GM19455 (cell line): ENCODE data around the gene ETFA.
"Not testable (repeated sequence)": the region's sequence is repeated elsewhere in the genome, so short reads cannot be mapped to it uniquely, and the experiment has no call there.

ENCODE experiments used
- ATAC-seq: cut with Tn5 transposase; IDR thresholded peaks from one replicate; pipeline ENCODE4 v1.9.1; 2021; ENCODE audit not compliant: unreplicated experiment

Gene ETFA

DNA sequence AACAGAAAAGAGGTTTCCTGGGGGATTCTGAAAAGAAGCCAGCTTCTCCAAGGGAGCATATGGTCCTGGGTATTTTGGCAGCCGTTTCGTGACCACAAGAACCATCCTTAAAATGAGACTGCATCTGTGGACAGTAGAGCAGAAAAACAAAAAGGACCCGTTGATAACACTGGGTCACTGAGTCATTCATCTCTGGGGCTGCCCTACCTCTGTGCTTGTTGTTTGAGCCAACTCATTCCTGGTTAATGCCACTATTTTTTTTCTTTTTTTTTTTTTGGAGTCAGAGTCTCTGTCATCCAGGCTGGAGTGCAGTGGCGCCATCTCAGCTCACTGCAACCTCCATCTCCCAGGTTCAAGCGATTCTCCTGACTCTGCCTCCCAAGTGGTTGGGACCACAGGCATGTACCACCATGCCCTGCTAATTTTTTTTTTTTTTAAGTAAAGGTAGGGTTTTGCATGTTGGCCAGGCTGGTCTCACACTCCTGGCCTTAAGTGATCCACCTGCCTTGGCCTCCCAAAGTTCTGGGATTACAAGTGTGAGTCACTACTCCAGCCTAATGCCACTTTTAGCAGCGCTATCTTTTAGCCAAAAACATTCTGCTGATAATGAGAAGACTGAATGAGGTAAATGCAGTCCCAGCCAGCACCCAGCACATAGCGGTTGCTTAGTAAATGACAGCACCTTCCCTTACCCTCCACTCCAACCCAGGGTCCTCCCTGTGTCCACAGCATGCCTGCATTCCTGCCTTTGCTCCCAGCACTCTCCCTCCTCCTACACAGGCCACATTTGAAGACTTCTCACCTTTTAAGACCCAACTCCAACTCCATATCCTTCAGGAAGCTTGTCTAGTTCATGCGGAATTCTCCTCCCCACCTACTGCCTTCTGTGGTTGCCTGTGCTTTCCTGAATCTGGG is 16.2 kb upstream of the ETFA start:
- ATAC-seq = no peak

GRCh38 chr15:76325704-76326103 is 14.4 kb upstream of the ETFA start:
- ATAC-seq = no peak

- no peak for ATAC-seq
Observed at GRCh38 chr15:76324066-76324465, 12.8 kb upstream of the ETFA start.

GRCh38 chr15:76321602-76322001 is 10.3 kb upstream of the ETFA start:
- no peak for ATAC-seq

DNA sequence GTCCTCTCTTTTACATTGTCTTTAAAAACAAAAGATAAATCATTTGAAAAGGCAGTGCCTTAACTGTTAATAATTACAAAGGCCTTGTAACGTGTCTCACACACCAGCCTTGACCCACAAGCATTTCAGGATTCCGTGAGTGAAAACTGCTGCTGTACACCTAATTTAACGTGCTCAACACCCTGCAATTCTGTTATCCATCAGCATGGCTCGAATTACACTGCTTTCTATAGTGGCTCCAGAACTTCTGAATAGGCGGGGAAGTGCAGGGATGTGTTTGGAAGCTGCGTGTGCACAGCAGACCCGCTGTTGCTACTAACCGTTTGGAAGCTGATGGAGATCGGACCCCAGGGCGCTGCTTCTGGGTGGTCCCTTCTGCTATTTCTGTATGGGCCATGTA is 9.9 kb upstream of the ETFA start:
- no peak for ATAC-seq

- no peak for ATAC-seq
Observed at GRCh38 chr15:76320012-76320411, 8.7 kb upstream of the ETFA start.

- no peak for ATAC-seq
Observed at GRCh38 chr15:76313731-76314130, 2.5 kb upstream of the ETFA start.

- ATAC-seq = not testable (repeated sequence)
Observed at GRCh38 chr15:76313175-76313567, 1.9 kb upstream of the ETFA start.

DNA sequence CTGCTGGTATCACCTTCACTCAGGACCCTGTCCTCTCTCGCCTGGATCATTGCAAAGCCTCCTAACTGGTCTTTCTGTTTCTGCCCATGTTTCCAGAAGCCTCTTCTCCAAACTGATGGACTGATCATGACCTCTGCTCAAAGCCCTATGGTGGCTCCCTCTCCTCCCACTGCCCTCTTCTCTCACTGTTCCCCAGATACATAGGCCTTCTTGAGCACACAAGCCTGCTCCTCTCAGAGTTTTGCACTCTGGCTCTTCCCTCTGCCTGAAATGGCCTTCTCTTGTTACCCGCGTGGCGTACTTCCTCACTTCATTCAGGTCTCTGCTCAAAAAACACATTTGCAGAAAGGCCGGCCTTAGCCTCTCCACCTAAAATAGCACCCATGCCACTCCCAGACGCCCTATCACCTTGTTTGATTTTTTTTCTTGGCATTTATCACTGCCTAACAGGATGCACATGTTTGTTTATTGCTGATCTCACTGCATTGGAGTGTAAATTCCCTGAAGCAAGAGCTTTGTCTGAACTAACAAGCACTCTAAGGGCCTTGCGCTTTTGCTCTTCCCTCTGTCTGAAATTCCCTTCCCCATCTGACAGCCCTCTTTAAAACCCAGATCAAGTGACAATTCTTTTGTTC is 1.4 kb upstream of the ETFA start:
- no peak for ATAC-seq

- ATAC-seq = peak; percentile 7
Observed at GRCh38 chr15:76310475-76311099, 682 bp downstream of the ETFA start.

- no peak for ATAC-seq
Observed at GRCh38 chr15:76309601-76310330, 1.5 kb downstream of the ETFA start.

- no peak for ATAC-seq
Observed at GRCh38 chr15:76303909-76304308, 7.4 kb downstream of the ETFA start.

GRCh38 chr15:76299786-76300185 is 11.5 kb downstream of the ETFA start:
- no peak for ATAC-seq

GRCh38 chr15:76298986-76299385 is 12.3 kb downstream of the ETFA start:
- no peak for ATAC-seq

DNA sequence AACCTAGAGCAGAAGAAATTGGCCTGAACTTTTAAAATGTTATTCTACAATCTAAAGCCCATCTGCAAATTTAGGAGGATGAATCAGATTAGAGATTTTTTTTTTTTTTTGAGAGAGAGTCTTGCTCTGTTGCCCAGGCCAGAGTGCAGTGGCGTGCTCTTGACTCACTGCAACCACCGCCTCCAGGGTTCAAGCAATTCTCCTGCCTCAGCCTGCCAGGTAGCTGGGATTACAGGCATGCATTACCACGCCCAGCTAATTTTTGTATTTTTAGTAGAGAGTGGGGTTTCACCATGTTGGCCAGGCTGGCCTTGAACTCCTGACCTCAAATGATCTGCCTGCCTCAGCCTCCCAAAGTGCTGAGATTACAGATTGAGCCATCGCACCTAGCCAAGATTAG is 13.3 kb downstream of the ETFA start:
- not testable (repeated sequence) for ATAC-seq

- no peak for ATAC-seq
Observed at GRCh38 chr15:76296849-76297248, 14.4 kb downstream of the ETFA start.

DNA sequence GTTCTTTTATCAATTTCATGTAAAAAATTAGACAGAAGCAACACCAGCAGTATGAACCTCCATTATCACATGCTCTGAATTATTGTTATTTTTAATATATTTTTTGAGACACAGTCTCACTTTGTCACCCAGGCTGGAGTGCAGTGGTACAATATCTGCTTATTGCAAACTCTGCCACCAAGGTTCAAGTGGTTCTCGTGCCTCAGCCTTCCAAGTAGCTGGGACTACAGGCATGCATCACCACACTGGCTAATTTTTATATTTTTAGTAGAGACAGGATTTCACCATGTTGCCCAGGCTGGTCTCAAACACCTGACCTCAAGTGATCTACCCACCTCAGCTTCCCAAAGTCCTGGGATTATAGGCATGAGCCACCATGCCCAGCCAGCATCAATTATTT is 16.8 kb downstream of the ETFA start:
- not testable (repeated sequence) for ATAC-seq

DNA sequence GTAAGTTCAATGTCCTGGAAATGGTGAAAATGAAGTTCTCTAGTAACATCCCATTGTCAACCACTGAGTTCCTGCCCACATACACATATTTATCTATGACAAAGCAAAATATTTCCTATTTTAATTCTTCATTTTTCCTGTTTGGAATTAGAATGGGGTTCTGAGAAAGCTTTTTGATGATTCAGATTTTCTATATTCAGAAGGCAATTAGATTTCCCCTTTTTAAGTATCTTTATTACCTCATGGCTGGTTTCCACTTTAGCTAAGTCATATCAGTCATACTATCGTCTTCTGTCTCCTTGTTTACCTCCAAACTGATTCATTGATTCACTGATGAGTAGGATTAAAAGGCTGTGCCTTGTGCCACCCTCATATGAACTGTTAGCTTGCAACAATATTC is 17.9 kb downstream of the ETFA start:
- no peak for ATAC-seq

DNA sequence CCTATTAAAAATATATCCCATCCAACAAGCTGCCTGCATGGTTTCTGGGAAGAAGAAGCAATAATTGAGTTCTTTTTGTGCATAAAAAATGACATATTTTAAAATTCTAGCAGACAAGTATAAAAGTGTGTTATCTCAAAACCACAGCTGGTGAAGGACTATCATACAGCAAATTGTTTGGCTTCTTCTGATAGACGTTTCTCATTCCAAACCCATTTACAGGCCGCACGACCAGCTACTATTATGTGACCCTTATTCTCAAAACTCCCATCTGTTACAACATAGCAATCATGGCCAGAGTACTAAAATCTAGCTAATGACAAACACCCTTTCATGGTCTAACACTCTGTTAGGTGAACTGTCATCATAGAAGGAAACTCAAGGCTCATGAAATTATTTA is 21.7 kb downstream of the ETFA start:
- no peak for ATAC-seq

DNA sequence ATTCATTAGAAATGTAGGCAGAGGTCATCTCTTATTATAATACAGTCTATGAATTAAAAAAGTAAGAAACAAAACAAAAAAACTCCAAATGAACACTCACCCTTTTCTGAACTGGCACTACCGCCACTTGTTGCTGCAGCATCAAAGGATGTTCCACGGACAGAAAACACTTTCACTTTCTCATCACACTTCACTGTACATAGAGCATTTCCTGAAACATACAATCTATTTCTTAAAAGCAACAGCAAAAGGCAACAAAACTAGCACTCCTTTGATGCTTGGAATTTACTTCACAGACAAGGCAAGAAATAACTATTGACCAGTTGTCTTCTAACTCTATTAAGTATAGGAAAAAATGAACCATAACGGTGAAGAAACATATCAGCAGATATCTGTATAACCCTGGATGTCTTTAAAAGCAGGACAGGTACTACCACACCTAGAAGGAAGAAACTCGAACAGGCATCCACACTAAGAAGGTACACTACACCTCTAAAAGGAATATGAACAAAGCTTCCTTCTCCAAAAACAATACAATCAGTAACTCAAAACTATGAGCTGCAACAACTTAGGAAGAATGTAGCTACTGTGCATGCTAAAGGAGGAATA is 24.9 kb downstream of the ETFA start:
- no peak for ATAC-seq

GRCh38 chr15:76285241-76285825 is 25.9 kb downstream of the ETFA start:
- no peak for ATAC-seq
